KOPT-K1 (cell line): Measurements from ENCODE around the gene MAP3K10.

Source experiments
- H3K27ac ChIP-seq: fragments of 200-600 bp; sonication (generic); 2 replicates; pipeline ENCODE4 v1.5.1; 2016; ENCODE audit warnings: antibody characterized with exemption, mild to moderate bottlenecking, low read depth, low read length; ENCODE audit not compliant: poor library complexity, severe bottlenecking
- H3K36me3 ChIP-seq: fragments of 200-600 bp; sonication (generic); 2 replicates; pipeline ENCODE4 v1.5.1; 2017; ENCODE audit warnings: antibody characterized with exemption, mild to moderate bottlenecking, low read length, moderate library complexity; ENCODE audit not compliant: insufficient read depth
- H3K9me3 ChIP-seq: fragments of 200-600 bp; sonication (generic); 2 replicates; pipeline ENCODE4 v1.5.1; 2017; ENCODE audit warnings: antibody characterized with exemption, low read length, mild to moderate bottlenecking; ENCODE audit not compliant: insufficient read depth, poor library complexity, severe bottlenecking

MAP3K10 gene

DNA sequence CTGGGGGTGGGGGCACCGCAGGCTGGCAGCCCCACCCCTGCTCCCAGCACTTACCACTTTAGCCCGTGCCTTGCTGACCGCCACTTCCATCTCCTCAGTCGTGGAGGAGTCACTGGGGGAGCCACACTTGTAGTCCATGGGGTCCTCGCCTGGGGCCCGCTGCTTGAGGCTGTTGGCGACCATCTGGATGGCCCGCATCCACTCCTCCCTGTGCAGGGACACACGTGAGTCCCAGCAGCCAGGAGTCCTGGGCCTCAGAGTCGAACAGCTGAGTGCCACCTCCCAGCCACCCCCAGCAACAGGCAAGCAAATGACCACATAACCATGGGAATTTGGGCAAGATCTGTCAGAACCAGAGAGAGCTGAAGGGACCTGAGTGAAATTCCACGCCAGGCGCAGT, 51.3 kb downstream of the MAP3K10 start:
- Histone ChIP-seq H3K36me3 (peaks cover 81% of the 10 kb centered on the region), H3K9me3 (no peaks in the 10 kb centered on the region), H3K27ac (no peak overlapping the region)

GRCh38 chr19:40243181-40243580, 52.0 kb downstream of the MAP3K10 start:
- H3K9me3 ChIP-seq, result no peaks in the 10 kb centered on the region
- peaks cover 81% of the 10 kb centered on the region for H3K36me3 ChIP-seq
- no peak overlapping the region for H3K27ac ChIP-seq

- H3K9me3 ChIP-seq, result no peaks in the 10 kb centered on the region
- H3K36me3 ChIP-seq, result peaks cover 71% of the 10 kb centered on the region
- no peak overlapping the region for H3K27ac ChIP-seq
Measured at GRCh38 chr19:40244579-40245317, 53.5 kb downstream of the MAP3K10 start.

GRCh38 chr19:40245506-40246128, 54.4 kb downstream of the MAP3K10 start:
- Histone ChIP-seq H3K9me3 (no peaks in the 10 kb centered on the region), H3K27ac (no peak overlapping the region), H3K36me3 (peaks cover 71% of the 10 kb centered on the region)

DNA sequence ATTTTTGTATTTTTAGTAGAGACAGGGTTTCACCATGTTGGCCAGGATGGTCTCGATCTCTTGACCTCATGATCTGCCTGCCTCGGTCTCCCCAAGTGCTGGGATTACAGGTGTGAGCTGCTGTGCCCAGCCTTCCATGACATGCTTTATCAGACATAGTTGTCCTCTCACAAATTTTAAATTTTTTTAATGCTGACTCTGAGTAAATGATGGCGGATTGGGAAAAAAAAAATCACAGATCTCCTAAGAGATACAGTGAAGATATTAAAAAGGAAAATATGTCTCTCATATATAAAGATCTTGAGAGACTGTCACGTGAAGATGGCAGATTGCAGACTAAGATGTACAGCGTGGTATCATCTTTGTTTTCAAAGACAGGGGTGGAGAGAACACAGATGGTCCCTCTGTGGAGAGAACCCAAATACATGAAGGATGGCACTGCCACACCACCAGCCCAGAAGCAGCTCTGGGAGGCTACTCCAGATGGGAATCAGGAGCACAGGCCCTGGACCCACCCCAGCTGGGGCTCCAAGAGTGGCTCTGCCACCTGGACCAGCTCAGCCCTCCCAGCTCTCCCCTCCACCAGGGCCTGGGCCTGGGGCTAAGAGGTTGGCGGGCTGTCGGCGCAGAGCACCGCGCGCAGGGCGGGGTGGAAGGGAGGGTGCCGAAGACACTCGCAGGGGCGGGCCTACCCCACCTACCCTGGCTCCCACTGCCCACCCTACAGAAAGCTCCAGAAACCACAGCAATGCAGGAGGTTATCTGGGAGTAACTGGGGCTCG, 55.3 kb downstream of the MAP3K10 start:
- H3K9me3 ChIP-seq, result no peaks in the 10 kb centered on the region
- H3K36me3 ChIP-seq, result peaks cover 66% of the 10 kb centered on the region
- no peak overlapping the region for H3K27ac ChIP-seq

DNA sequence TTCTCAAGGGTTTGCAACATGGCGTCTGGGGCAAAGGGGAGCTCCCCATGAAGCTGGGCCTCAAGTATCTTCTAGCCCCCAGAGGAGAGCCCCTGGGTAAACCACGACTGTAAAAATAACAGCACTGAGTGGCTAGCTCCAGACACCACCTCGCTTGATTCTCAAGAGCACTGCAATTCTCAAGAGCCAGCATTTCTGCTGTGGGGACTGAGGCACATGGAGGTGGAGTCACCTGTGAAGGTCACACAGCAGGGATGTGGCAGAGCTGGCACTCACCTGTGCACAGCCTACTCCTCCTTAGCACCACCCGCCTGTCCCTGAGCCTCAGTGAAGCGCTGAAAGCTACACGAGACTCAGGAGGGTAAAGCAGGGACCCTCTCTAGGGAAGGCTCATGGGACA, 56.0 kb downstream of the MAP3K10 start:
- H3K9me3 ChIP-seq, result no peaks in the 10 kb centered on the region
- H3K27ac ChIP-seq, result no peak overlapping the region
- H3K36me3 ChIP-seq, result peaks cover 66% of the 10 kb centered on the region

- Histone ChIP-seq H3K27ac (no peak overlapping the region), H3K36me3 (peaks cover 66% of the 10 kb centered on the region), H3K9me3 (no peaks in the 10 kb centered on the region)
Measured at GRCh38 chr19:40247735-40248262, 56.6 kb downstream of the MAP3K10 start.

DNA sequence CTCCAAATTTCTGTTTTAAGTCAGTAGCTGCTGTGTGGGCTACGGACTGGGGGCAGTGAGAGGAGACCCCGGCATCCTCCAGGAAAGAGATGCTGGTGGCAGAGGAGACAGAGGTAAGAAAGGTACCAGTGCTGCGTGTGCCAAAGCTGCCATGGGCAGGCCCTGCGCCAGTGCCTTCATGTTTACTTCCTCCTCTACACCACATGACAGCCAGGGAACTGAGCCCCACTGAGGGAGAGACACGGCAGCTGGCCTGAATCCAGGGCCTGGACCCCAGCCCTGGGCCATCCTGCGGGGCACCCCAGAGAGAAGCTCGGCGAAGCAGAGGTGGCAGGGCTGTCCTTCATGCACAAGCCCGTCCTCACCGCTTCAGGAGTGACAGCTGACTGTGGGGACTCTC, 58.0 kb downstream of the MAP3K10 start:
- Histone ChIP-seq H3K36me3 (peaks cover 77% of the 10 kb centered on the region), H3K9me3 (no peaks in the 10 kb centered on the region), H3K27ac (no peak overlapping the region)

DNA sequence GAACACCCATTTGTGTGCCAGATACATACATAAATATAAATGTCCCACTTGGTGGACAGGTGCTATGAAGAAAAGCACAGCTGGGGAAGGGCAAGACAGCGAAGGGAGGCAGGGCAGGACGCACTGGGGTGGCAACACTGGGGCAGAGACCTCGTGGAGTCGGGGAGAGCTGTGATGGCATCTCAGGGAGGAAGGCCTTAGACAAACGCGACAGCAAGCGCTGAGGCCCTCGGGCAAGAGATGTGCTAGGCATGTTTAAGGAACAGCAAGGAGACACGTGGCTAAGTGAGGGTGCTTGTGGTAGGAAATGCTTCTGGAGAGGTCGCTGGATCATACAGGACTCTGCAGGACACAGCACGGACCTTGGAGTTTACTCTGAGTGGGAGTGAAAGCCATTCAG, 58.6 kb downstream of the MAP3K10 start:
- Histone ChIP-seq H3K27ac (no peak overlapping the region), H3K36me3 (peaks cover 80% of the 10 kb centered on the region), H3K9me3 (no peaks in the 10 kb centered on the region)

GRCh38 chr19:40251244-40251643, 60.0 kb downstream of the MAP3K10 start:
- Histone ChIP-seq H3K36me3 (peaks cover 83% of the 10 kb centered on the region), H3K27ac (no peak overlapping the region), H3K9me3 (no peaks in the 10 kb centered on the region)

- Histone ChIP-seq H3K9me3 (no peaks in the 10 kb centered on the region), H3K36me3 (peaks cover 84% of the 10 kb centered on the region), H3K27ac (no peak overlapping the region)
Measured at GRCh38 chr19:40251991-40252390, 60.8 kb downstream of the MAP3K10 start.

DNA sequence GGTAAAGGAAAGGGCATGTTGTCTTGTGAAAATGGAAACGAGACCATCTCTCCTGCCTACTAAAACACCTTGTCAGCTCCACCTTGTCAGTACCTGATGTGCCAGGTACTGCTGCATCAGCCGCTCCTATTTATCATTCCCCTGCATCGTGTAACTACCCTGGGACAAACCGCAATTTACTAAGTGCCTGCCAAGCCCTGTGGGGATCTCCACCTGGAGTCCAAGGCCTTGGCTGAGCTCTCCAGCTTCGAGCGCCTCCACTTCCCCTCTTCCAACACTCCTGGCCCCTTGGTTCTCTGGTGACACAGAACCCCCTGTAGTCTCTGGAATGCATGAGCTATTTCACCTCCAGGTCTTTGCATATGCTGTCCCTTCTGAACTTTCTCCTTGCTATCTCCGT, 61.2 kb downstream of the MAP3K10 start:
- Histone ChIP-seq H3K27ac (no peak overlapping the region), H3K36me3 (peaks cover 84% of the 10 kb centered on the region), H3K9me3 (no peaks in the 10 kb centered on the region)

DNA sequence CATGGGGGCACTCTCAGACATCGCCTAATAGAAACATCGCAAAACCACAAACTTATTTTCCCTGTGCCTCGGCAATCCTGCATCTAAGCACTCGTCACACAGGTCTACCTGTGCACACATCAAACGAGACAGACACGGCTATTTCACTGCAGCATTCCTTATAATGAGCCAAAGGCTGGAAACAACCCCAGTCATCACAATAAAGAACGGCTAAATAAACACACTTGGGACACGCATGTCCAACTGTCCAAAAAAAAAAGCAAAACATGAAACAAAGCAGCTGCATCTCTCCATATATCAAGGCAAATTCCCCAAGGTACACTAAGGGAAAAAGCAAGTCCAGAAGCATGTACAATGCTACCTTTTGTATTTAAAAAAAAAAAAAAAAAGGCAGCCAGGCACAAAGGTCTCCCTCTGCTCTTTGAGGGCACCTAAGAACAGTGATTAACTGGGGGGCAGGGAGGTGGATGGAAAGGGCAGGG, 62.4 kb downstream of the MAP3K10 start:
- H3K36me3 ChIP-seq, result peaks cover 79% of the 10 kb centered on the region
- no peak overlapping the region for H3K27ac ChIP-seq

DNA sequence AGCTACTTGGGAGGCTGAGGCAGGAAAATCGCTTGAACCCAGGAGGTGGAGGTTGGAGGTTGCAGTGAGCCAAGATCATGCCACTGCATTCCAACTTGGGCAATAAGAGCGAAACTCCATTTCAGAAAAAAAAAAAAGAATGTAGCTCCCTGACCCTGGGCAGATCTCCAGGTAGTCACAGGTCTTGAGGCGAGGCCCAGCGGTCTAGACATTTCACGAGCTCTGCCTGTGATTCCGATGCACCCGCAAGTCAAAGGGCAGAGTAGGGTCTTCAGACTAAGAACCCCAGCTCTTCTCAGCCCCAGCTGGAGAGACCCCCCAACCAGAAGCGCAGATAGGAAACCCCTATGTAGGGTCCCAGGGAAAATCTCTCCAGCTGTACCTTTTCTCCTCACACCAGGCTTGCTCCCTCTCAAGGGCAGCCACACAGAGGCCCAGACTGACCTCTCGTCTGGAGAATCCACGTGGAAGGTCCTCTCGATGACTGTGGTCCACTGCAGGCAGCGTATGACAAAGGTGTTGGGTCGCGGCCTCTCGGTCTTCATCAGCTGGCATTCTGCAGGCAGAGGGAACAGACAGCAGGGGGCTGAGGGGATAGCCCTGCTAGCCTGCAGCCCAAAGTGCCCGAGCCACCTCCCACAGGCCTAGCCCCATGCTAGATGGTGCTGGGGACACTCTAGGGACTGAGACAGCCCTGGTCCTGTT, 63.6 kb downstream of the MAP3K10 start:
- H3K36me3 ChIP-seq, result peaks cover 75% of the 10 kb centered on the region

More for the DNA sequence above, 62.4 kb downstream of the MAP3K10 start:
- no peaks in the 10 kb centered on the region for H3K9me3 ChIP-seq

More for the DNA sequence above, 63.6 kb downstream of the MAP3K10 start:
- Histone ChIP-seq H3K9me3 (no peaks in the 10 kb centered on the region), H3K27ac (no peak overlapping the region)
